BE2C (cell line): Measurements from ENCODE around the gene TBX2. TPM values are rescaled to one million over a fixed set of nuclear protein-coding genes. Genes with fewer than 3 reads are reported as not detected.

ENCODE experiments used
- DNase-seq: peaks from one replicate; pipeline ENCODE4 v3.0.0-alpha.2; 2020
- H3K27me3 ChIP-seq: fragments of 250-450 bp; sonication (Bioruptor Pico); 2 replicates; pipeline ENCODE4 v1.5.1; 2020; ENCODE audit warnings: mild to moderate bottlenecking
- H3K36me3 ChIP-seq: fragments of 250-450 bp; sonication (Bioruptor Pico); 2 replicates; pipeline ENCODE4 v1.5.1; 2020; ENCODE audit warnings: mild to moderate bottlenecking
- H3K4me1 ChIP-seq: fragments of 250-450 bp; sonication (Bioruptor Pico); 2 replicates; pipeline ENCODE4 v1.5.1; 2020
- H3K4me3 ChIP-seq: 2 replicates; pipeline ENCODE4 v1.5.1; 2011; ENCODE audit warnings: low read depth, low read length
- H3K9me3 ChIP-seq: fragments of 250-450 bp; sonication (Bioruptor Pico); 2 replicates; pipeline ENCODE4 v1.5.1; 2020
- polyA plus RNA-seq: library from polyadenylated mRNA; unstranded; fragments of >200 nt; gene quantifications from one replicate; pipeline ENCODE4 v1.2.1, GENCODE V29; 2012; ENCODE audit warnings: low read depth, missing spikeins; ENCODE audit not compliant: insufficient read length, insufficient read depth
- TF ChIP-seq, protein P1 (sequence below): IDR thresholded peaks from 2 replicates; pipeline ENCODE4 v1.5.1; 2012; ENCODE audit warnings: mild to moderate bottlenecking, low read depth, low read length

TBX2 gene
- 107 TPM for polyA plus RNA-seq

DNA sequence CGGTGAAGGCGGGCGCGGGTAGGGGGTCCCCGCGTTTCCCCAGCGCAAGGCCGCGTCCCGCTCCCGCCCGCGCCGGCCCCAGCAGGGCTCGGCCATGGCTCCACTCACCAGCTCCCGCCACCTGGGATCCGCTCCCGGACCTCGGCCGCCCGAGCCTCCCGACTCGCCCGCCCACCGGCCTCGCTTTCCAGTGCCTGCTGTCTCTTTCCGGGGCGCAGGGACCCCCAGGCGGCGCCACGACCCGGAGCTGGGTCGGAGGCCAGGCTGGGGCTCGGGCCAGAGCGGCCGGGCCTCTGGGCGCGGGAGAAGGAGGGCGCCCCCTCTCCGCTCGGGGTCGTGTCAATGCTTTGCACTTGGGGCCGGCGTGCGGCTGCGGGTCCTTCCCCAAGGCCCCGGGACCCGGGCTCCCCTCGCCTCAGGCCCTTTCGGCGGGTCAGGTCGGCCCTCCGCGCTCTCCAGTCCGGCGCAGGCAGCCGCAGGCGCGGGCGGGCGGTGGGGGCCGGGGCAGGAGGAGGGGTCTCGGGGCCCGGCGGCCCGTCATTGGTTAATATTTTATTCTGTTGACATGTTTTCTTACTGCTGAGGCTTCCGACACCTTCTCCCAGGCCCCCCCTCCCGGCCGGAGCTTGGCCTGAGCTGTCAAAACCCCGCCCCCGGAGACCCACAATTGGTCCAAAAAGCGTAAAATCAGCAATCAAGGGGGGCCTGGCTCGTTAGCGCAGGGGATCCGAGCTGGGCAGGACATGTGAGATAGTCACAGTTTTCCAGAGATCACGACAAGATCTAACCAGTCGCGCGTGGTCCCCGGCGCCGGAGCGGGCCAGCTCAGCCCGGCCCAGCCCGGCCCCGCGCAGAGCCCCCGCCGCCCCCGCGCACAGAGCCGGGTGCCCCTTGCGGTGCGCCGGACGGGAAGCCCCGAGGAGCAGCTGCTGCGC lies at the start of gene TBX2:
Gene TBX2 (plus strand): TSS at position 713 of the 935 bp plus-strand sequence. CDS start 334 bp downstream, outside the sequence.
- Histone ChIP-seq H3K4me1 (peaks cover 22% of the 10 kb centered on the region), H3K27me3 (no peaks in the 10 kb centered on the region), H3K4me3 (peak within 1 kb of the TSS; percentile 96), H3K36me3 (peaks cover 61% of the 10 kb centered on the region), H3K9me3 (no peaks in the 10 kb centered on the region)
- peak; percentile 94 for DNase-seq
- TF ChIP-seq, protein P1, sequence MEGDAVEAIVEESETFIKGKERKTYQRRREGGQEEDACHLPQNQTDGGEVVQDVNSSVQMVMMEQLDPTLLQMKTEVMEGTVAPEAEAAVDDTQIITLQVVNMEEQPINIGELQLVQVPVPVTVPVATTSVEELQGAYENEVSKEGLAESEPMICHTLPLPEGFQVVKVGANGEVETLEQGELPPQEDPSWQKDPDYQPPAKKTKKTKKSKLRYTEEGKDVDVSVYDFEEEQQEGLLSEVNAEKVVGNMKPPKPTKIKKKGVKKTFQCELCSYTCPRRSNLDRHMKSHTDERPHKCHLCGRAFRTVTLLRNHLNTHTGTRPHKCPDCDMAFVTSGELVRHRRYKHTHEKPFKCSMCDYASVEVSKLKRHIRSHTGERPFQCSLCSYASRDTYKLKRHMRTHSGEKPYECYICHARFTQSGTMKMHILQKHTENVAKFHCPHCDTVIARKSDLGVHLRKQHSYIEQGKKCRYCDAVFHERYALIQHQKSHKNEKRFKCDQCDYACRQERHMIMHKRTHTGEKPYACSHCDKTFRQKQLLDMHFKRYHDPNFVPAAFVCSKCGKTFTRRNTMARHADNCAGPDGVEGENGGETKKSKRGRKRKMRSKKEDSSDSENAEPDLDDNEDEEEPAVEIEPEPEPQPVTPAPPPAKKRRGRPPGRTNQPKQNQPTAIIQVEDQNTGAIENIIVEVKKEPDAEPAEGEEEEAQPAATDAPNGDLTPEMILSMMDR, result no peak

DNA sequence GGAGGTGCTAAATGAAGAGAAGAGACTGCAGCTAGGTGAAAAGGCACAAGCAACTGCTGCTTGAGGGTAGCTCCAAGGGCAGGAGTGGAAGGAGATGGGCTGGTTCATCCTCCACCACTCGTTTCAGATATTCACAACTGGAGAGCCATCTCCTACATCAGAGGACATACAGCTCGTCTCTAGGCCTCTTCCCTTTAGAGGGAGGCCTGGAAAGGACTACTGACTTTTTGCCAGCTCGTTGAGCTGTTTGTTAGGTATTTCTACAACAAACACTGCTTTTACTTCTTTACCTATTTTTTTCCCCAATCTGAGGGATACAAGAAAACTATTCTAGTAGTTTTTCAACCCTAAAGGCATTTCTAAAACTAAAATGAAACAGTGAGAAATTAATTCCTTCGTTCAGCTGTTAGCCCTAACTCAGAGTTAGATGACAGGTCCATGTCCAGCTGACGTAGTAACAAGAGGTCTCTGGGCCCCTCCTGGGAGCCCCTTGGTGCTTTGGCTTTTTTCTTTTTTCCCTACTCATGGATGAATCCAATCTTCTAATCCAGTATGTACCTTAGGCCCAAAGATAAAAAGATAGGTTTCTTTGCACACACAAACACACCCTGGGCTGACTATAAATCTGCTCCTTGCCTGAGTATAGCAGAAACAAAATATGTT lies 47.8 kb upstream of the TBX2 start:
- TF ChIP-seq, protein P1, result no peak
- no peak for DNase-seq
- H3K27me3 ChIP-seq, result no peaks in the 10 kb centered on the region
- no peaks in the 10 kb centered on the region for H3K36me3 ChIP-seq
- no peaks in the 10 kb centered on the region for H3K9me3 ChIP-seq
- H3K4me1 ChIP-seq, result peaks cover 12% of the 10 kb centered on the region
- no peak overlapping the region for H3K4me3 ChIP-seq

DNA sequence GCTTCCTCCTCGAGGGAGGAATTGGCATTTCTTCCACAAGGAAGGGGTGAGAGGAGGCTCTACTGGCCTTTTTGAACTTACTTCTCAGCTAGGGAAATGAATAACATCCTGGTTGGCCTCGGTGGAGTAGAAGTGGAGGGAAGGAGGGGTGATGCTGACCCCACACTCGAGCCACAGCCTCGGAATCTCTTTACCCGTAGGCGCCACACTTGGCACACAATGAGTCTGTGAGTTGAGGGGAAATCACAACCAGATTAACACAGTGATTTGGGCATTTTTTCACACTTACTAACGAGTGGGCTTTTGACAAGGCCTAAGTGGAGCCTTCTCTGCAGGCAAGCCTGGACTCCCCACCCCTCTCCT lies 47.3 kb upstream of the TBX2 start:
- Histone ChIP-seq H3K4me3 (no peak overlapping the region), H3K27me3 (no peaks in the 10 kb centered on the region), H3K36me3 (no peaks in the 10 kb centered on the region), H3K9me3 (no peaks in the 10 kb centered on the region), H3K4me1 (peaks cover 12% of the 10 kb centered on the region)
- no peak for DNase-seq
- TF ChIP-seq, protein P1, result no peak

DNA sequence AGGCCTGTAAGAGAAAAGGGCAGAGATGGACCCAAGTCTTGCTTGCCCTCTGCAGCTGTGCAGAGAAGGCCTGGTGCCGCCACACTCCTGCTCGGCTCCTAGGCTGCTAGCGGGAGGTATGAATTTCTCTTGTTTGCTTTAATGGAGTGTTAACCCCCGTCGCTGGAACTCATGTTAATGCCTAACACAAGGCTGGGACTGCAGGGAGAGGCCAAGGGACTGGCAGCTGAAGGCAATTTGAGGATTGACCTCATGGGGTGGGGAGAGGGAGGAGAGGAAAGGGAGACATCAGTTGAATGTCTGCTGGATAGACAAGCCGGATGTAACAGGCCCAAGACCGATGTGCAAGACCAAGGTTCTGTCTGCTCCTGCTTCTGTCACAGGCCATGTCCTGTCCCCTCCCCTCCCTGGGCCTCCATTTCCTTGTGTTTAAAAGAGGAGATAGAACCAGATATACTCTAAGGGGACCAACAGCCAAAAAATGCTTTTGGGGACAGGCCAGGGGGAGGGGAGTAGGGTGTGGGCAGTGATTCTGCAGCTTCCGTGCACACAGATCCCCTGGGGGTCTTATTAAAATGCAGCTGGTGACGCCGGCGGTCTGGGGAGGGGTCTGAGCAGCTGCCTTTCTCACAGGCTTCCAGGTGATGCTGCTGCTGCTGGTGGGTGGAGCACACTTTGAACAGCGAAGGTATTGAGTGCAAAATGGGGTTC lies 46.7 kb upstream of the TBX2 start:
- H3K9me3 ChIP-seq, result no peaks in the 10 kb centered on the region
- TF ChIP-seq, protein P1, result no peak
- no peak for DNase-seq
- no peaks in the 10 kb centered on the region for H3K27me3 ChIP-seq
- H3K36me3 ChIP-seq, result no peaks in the 10 kb centered on the region
- peaks cover 12% of the 10 kb centered on the region for H3K4me1 ChIP-seq
- H3K4me3 ChIP-seq, result no peak overlapping the region

DNA sequence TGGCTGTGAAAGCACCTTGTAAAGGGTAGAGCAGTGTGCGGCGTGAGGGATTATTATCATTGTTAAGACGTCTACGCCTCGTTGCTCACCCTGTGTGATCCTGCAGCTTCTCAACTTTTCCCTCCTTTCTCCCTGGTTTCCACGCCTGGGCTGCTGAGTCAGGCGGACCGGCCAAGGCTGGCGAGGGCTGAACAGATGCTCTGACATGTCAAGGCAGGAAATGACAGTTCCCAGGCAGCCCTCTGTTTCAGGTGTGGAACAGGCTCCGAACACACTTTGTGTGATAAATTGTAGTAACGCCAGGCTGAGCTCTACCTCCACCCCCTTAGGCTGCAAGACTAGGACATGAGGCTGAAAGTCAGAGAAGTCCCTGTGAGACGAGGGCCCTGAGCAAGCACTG lies 46.0 kb upstream of the TBX2 start:
- no peaks in the 10 kb centered on the region for H3K36me3 ChIP-seq
- no peak overlapping the region for H3K4me3 ChIP-seq
- TF ChIP-seq, protein P1, result no peak
- H3K4me1 ChIP-seq, result peaks cover 12% of the 10 kb centered on the region
- H3K27me3 ChIP-seq, result no peaks in the 10 kb centered on the region
- DNase-seq, result no peak
- H3K9me3 ChIP-seq, result no peaks in the 10 kb centered on the region
